ENCODE measurements around the gene SESN1.

- TF ChIP-seq, protein P1, sequence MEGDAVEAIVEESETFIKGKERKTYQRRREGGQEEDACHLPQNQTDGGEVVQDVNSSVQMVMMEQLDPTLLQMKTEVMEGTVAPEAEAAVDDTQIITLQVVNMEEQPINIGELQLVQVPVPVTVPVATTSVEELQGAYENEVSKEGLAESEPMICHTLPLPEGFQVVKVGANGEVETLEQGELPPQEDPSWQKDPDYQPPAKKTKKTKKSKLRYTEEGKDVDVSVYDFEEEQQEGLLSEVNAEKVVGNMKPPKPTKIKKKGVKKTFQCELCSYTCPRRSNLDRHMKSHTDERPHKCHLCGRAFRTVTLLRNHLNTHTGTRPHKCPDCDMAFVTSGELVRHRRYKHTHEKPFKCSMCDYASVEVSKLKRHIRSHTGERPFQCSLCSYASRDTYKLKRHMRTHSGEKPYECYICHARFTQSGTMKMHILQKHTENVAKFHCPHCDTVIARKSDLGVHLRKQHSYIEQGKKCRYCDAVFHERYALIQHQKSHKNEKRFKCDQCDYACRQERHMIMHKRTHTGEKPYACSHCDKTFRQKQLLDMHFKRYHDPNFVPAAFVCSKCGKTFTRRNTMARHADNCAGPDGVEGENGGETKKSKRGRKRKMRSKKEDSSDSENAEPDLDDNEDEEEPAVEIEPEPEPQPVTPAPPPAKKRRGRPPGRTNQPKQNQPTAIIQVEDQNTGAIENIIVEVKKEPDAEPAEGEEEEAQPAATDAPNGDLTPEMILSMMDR (IDR thresholded peaks at IDR 0.05), result no peak
- TF ChIP-seq POLR2A (IDR thresholded peaks at IDR 0.05) (no peak), POLR2AphosphoS5 (IDR thresholded peaks at IDR 0.05; ENCODE audit: insufficient read depth in 1 of 2, low read depth in 1 of 2) (no peak)
Observed at GRCh38 chr6:109053336-109053735, 41.3 kb downstream of the SESN1 start.

All from vagina (tissue), 2 donors.